HL-60/S4 (cell line): Measurements from ENCODE around the gene LRP2BP.
"Not testable (repeated sequence)": the region's sequence is repeated elsewhere in the genome, so short reads cannot be mapped to it uniquely, and the experiment has no call there.

Experiments used
- in situ Hi-C: fragments of 300-500 bp; cut with MboI; formaldehyde crosslinking; loops from 2 replicates; pipeline ENCODE4 v1.14.3; 2022; ENCODE audit warnings: low sequenced_read_pairs

LRP2BP gene

GRCh38 chr4:185362570-185362969 is 33.2 kb downstream of the LRP2BP start:
- in situ Hi-C loops: not testable (repeated sequence)

DNA sequence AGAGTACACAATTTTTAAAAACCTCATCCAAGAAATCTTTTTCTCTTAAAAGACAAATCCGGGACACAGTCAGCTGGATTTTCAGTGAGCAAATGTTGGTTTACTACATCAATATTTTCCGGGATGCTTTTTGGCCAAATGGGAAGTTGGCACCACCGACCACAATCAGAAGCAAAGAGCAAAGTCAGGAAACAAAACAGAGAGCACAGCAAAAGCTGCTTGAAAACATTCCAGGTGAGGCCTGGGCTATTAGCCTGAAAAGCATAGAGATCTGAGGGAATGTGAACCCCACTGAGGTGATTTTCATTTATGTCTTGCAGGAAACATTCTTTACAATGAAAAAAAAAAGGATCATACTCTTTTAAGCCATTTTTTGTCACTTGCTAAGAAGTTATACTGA is 33.9 kb downstream of the LRP2BP start:
- in situ Hi-C loops: no loop called here

DNA sequence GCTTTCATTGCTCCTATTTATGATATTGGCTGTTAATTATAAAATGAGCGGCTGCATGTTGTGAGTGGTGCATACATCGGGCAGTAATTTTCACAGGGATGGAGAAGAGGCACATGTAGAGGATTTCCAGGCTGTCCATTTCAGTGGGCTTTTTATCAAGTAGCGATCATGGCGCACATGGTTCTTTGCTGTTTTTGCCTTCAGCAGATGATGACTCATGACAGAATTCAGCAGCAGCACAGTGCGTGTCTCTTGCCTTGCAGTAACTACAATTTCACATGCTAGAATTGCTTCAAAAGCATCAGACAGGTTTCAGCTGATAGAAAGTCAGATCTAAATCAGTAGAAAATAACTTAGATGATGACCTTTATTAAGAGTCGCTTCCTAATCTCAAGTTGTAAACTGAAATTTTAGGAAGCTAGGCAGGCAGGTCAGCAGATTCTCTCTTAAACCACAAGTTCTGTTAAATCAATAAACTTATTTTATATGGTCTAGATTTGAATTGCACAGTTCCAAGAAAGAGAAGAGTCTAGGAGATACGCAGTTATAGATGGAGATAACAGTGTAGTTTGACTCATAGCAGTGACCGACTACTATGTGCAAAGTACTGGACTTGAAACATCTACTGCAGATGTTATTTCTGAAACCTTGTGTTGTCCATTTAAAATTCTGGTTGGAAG is 35.8 kb downstream of the LRP2BP start:
- in situ Hi-C loops: no loop called here

GRCh38 chr4:185358959-185359358 is 36.8 kb downstream of the LRP2BP start:
- in situ Hi-C loops: no loop called here

GRCh38 chr4:185358514-185358913 is 37.2 kb downstream of the LRP2BP start:
- in situ Hi-C loops: no loop called here

DNA sequence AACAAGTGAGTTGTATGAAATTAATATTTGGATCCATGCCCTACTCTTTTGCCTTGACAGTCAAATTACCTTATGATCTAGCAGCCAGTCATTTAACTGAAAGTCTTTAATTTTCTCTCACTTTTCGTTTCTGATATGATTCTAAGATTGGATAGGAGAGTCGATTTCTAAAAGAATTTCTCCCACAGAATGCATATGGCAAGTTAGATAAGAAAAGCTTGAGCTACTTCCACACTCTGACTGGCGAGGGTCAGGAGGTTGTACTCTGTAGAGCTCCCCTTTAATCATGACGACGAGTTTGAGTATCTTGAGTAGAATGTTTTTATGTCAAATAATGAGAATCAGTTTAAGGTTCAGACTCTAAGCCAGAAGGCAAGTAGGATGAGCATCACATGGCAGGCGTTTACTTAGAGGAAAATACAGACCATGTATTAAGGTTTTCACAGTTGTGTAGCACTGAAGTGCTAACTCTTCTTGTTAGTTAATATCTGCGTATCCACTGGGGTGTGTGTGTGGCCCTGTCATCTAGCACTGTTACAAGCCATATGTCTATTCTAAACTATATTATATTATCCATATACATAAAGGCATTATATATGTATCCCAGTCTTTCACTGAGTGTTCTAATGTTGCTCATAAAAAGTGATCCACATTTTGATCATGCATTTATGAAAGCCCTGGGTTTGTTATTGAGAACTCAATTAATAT is 37.8 kb downstream of the LRP2BP start:
- in situ Hi-C loops: no loop called here

DNA sequence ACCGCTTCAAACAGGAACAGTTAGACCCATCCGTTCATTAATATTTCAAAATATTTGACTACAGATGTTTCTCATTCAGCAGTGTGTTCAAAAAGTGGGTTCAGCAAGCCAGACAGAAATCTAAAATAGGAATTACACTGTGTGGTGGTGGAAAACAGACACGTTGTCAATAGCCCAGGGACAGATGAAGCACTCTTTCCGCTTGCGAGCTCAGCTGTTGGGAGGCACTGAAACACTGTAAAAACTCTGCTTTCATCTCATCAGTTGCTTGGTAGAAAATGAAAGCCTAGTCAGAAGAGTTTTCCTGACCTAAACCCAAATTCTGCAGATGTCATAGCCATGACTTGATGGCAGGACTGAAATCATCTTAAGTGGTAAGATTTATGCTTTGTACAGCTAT is 38.5 kb downstream of the LRP2BP start:
- in situ Hi-C loops: no loop called here

DNA sequence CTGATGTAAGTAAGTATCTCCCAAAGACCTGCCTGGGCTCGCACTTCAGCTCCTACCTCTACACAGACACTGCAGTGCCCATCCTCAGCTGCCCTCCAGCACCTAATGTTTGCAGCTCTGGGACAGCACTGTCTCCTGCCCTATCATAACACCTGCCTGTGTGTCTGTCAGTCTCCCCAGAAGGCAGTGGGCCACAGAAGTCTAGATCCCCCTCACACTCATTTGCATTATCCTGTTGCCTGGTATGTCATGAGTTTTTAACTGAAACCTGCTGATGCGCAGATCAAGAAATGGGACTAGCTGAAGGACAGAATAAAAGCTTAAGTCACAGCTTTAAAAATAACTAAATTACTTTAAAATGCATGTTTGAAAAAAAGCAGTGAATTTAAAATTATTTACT is 43.0 kb downstream of the LRP2BP start:
- in situ Hi-C loops: no loop called here

DNA sequence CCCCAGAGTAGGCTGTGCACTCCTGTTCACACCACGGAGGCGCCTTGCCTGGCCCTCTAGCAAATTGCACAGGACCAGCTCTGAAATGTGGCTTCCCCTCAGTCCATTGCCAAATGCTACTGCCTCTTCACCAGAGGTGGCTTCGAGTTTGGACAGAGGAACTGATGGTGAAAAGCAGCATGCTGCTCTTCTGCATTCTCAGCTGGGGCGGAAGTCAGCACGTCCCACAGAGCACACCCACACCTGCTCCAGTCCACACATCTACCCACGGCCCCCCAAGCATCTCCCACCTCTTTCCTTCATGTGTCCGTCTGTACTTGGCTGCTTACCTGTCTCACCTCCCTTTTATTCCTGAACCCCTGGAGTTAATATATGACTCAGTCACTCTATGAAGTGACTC is 43.5 kb downstream of the LRP2BP start:
- in situ Hi-C loops: no loop called here

DNA sequence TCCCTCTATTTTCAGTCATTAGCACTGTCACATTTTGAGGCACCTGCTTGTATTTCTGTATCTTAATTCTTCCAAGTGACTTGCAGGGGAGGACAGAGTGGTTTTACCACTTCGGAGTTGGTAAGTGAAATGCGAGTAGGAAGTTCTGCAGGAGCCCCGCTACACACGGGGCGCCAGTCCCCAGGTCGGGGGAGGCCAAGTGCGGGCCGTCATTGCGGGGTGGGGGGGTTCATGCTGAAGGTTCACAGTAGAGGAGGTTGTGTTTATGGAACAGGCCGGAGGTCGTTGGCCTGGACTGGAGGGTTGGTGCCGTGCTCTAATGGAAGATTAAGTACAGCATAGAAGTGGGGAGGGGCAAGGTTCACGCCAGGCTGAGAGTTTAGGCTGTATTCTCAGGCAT is 44.0 kb downstream of the LRP2BP start:
- in situ Hi-C loops: no loop called here

DNA sequence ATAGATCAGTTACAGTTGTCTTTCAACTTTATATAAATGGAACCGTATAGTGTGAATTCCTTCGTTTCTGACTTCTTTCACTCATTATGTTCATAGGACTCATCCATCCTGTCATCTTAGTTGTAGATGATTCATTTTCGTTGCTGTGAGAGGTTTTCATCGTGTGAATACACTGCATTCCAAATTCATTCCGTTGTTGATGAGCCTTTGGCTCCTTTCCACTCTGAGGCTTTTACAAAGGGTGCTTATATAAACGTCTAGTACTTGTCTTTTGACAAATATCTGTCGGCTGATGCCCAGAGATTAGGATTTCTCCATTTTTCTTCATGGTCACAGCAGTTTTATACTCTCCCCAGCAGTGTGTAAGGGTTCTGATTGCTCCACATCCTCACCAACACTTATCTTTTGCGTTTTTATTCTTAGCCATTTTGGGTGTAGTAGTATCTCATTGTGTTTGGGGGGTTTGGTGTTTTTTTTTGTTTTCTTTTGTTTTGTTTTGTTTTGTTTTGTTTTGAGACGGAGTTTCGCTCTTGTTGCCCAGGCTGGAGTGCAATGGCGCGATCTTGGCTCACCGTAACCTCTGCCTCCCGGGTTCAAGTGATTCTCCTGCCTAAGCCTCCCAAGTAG is 48.6 kb downstream of the LRP2BP start:
- in situ Hi-C loops: no loop called here

DNA sequence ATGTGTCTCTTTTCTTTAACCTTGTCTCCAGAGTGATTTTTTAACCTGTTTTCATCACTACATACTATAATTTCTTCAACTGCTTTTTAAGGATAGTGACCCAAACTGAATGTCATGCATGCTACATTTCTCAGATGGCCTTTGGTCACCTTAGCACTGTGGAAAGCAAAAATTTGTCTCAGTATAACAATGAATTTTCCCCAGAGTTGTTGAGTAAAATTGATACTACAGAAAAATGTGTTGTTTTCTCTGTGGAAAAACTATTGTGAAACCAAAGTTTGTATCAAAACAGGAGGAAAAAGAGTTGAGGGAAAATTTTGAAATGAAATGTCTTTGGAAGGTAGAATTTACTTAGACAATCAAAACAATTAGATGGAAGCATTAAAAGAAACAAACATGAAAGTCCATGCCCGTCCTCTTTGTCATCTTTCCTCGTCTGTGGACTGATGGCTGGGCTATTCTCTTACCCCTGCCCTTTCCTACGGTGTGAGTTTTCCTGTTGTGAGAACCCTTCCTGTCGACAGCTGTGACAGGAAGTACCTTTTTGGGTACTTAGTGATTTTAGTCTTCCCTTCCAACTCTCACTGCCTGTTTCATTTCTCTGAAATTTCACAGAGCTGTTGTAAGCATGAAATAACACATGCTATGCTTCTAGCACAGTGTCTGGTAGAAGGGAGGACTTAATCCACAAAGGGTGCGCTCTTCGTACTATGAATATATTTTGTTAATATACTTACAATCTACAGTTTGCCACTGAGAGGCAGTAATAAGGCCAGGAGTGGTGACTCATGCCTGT is 50.8 kb downstream of the LRP2BP start:
- in situ Hi-C loops: no loop called here

GRCh38 chr4:185343726-185344581 is 51.8 kb downstream of the LRP2BP start:
- in situ Hi-C loops: no loop called here

GRCh38 chr4:185341841-185342240 is 53.9 kb downstream of the LRP2BP start:
- in situ Hi-C loops: no loop called here

DNA sequence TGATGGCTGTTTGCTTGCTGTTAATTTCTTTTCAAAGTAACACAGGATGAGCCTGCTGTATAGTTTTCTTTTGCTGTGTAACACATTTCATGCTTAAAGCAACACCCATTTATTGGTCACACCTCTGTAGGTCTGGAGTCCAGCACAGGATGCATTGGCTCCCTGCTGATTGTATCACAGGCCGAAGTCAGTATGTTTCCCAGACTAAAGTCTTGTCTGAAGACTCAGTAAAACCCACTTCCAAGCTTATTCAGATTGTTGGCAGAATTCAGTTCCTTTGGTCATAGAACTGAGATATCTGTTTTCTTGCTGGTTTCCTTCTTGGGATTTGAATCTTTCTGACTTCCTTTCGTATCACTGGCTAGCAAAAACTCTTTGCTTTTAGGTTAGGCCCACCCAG is 54.3 kb downstream of the LRP2BP start:
- in situ Hi-C loops: no loop called here

GRCh38 chr4:185339941-185340340 is 55.8 kb downstream of the LRP2BP start:
- in situ Hi-C loops: no loop called here

GRCh38 chr4:185335579-185335978 is 60.1 kb downstream of the LRP2BP start:
- in situ Hi-C loops: no loop called here

DNA sequence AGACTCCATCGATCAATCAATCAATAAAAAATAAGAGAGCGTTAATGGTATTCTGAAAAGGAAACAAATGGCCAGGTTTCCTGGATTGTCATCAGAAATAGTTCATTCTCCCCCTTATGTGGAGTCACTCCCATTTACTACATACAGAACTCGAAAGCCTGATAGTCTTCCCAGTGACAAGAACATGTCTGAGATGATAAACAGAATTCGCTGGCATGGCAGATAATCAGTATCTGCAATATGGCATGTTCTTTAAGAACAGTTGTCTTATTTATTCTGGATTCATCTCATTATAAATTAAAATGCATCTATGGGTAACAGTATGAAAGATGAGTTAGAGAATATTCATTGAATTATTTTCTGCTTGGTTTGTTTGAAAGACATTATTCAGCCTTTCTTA is 61.4 kb downstream of the LRP2BP start:
- in situ Hi-C loops: no loop called here

DNA sequence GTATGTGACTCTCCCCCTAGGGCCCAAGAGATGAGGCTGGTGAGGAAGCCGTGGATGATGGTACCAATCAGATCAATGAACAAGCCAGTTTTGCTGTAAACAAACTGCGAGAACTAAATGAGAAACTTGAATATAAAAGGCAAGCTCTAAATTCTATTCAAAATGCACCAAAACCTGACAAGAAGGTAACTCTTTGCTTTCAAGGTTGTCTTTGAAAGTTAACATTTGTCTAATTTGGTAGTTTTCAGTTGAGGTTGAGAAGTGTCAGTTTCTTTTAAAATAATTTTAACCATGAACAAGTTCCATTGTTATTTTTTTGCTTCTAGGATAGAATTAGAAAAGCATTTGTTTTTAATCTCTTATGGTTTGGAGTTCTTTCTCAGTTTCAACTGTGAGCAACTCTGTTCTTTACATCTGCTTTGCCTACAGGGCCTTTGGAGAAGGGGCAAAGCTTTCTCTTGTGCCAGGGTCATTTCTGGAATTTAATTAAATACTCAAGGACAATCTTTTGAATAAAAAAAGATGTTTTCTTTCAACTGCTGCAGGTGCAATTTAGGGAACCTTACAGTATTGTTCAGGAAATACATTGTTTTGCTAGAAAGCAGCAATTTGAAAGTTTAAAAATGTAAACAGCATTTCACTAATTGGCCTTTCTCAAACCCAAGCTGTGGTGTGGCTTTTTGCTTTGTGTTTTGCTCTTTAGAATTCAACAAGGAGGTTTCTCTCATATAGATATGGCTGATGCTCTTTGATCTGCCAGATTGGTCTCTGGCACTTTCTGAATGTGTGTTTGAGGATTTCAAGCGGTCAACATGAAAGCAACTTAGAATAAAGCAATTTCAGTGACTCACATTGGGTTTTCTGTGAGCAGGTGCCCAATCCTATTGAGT is 62.9 kb downstream of the LRP2BP start:
- in situ Hi-C loops: no loop called here
